ENCODE measurements around the gene NECTIN2.

DNA sequence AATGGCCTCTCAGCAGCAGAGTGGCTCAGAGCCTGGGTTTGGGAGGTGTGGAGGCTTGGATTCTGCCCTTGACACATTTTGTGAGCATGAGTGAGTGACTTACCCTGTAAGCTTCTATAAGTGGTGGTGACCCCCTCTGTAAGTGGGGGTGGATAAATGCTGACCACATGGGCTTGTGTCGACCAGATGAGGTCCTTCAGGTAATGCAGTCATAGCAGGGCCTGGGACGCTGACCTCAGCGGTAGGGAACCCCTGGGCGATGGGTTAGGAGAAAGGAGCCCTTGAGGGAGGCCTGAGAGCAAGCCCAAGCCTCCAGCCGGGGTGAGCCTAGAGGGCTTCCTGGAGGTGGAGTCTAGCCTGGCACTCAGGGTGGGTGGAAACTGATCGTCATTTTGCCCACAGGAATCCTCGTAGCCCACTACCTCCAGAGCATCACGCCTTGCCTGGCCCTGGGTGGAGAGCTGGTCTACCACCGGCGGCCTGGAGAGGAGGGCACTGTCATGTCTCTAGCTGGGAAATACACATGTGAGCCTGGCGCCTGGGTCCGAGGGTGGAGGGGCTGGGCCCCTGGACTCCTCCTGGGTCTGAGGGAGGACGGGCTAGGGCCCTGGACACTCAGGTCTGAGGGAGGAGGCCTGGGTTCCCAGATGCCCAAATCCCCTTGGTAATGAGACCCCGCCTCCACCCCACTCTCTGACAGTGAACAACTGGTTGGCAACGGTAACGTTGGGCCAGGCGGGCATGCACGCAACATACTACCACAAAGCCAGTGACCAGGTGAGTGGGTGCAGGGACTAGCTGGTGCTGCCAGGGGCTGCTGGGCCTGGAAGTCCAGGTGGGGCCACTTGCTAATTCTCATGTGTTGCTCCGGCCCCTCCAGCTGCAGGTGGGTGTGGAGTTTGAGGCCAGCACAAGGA, 54.5 kb downstream of the NECTIN2 start:
- TF ChIP-seq, protein P1, sequence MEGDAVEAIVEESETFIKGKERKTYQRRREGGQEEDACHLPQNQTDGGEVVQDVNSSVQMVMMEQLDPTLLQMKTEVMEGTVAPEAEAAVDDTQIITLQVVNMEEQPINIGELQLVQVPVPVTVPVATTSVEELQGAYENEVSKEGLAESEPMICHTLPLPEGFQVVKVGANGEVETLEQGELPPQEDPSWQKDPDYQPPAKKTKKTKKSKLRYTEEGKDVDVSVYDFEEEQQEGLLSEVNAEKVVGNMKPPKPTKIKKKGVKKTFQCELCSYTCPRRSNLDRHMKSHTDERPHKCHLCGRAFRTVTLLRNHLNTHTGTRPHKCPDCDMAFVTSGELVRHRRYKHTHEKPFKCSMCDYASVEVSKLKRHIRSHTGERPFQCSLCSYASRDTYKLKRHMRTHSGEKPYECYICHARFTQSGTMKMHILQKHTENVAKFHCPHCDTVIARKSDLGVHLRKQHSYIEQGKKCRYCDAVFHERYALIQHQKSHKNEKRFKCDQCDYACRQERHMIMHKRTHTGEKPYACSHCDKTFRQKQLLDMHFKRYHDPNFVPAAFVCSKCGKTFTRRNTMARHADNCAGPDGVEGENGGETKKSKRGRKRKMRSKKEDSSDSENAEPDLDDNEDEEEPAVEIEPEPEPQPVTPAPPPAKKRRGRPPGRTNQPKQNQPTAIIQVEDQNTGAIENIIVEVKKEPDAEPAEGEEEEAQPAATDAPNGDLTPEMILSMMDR (IDR thresholded peaks at IDR 0.05; ENCODE audit: low read depth, low read length) = no peak
- no peak for TF ChIP-seq EZH2phosphoT487 (IDR thresholded peaks at IDR 0.05; ENCODE audit: low read depth)
